GM18511 (cell line): Measurements from ENCODE around the gene PDE4D.

ENCODE experiments used
- ATAC-seq: cut with Tn5 transposase; IDR thresholded peaks from one replicate; pipeline ENCODE4 v1.9.1; 2021; ENCODE audit warnings: mild to moderate bottlenecking, moderate library complexity; ENCODE audit not compliant: unreplicated experiment

The PDE4D gene

GRCh38 chr5:59197911-59198310, 695.6 kb downstream of the PDE4D start:
- no peak for ATAC-seq

- no peak for ATAC-seq
Measured at GRCh38 chr5:59193616-59194319, 699.8 kb downstream of the PDE4D start.

- ATAC-seq, result no peak
Measured at GRCh38 chr5:59190746-59191145, 702.8 kb downstream of the PDE4D start.

DNA sequence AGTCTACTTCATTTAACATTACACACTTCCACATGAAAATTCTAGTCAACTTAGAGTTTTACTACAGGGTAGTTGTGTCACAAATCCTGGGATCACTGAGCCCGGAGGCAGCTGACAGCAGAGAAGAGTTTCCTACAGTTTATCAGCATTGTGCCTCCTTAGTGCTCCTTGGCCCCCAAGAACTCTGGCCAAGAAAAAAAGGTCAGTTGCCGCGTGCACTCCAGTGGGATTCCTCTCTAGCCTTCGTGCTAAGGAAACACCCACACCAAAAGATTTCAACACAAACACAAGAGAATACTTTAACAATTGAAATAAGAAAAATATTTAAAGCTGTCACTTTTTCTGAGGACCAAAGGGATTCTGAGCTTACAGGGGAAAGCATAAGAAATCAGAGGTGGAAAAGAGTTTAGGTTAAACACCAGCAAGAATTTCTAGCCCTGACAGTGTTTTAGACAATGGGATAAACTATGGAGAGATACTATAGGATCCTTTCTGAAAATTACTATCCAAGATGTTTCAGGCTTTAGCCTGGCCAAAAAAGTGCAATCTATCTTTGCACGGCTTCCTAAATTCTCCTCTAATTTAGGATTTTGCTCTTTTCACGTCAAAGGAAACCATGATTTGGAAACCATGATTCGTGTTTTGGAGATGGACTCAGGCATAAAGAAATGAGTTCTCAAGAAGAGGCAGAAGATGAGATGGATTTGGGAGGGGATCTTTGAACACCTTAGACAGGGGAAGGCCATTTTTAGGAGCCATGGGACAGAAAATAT, 703.9 kb downstream of the PDE4D start:
- no peak for ATAC-seq

DNA sequence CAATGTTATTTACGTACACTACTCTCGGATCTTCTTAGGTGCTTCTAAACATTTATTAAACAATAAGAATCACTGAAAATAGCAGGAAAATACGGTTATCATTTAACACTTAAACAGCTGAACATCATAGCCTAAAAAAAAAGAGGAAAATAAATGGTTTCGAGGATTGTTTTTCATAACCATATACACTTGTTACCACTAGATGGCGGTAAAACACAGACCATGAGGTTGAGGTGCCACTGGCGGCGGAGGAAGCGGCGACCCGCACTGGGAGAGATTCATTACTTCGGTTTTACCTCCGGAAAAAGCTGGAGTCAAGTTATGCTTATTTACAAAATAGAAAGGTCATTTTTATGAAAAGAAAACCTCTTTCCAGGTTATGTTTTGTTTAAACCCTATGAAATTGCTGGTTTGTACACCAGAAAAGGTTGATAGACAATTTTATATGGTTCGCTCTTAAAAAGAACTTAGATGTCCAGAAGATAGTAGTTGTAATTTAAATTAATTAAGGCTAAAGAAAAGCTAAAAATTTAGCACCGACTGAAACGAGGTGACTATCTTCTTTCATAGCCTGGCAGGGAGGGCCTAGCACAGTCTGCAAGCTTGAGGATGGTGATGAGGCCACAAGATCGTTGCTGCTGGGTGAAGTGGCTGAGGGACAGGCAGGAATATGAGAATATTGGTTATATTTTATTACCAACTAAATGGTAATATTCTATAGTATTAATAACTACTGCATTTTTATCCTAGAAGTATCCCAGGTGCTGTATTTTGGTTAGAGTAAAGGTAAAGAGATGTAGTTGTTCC, 704.9 kb downstream of the PDE4D start:
- ATAC-seq, result peak; percentile 83

DNA sequence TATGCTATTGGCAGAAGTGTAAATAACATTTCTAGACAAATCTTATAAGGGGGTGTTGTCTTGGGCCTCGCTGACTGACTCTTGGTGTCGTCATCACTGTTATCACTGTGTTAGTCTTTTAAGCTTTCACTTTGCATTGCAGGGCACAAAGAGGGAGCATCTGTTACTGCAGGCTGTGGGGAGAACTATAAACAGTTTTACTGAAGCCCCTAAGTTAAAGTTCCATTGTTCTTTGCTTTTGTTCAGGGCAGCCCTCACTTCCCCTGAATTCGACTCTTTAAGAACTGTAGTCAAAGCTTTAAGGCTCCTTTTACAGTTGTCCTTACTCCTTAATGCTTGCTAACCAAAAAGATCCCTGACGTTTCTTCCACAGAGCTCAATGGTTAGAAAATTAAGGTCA, 705.7 kb downstream of the PDE4D start:
- ATAC-seq, result peak; percentile 35

DNA sequence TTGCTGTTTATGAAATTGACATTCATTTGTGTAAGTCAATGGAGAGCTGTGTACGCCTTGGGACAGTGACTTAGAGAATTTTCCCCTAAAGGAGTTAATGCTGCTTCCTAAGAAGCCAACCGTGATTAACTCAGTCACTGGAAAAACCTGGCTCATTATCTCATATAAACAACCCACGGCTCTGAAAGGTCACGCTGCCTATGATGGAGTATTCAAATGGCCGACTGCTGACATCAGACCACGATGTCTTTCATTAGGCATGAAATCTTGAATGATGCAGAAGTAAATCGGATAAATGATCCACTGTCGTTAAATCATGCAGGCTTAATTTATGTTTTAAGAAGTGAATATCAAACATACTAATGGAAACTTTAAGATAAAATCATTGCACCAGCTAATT, 706.9 kb downstream of the PDE4D start:
- no peak for ATAC-seq

DNA sequence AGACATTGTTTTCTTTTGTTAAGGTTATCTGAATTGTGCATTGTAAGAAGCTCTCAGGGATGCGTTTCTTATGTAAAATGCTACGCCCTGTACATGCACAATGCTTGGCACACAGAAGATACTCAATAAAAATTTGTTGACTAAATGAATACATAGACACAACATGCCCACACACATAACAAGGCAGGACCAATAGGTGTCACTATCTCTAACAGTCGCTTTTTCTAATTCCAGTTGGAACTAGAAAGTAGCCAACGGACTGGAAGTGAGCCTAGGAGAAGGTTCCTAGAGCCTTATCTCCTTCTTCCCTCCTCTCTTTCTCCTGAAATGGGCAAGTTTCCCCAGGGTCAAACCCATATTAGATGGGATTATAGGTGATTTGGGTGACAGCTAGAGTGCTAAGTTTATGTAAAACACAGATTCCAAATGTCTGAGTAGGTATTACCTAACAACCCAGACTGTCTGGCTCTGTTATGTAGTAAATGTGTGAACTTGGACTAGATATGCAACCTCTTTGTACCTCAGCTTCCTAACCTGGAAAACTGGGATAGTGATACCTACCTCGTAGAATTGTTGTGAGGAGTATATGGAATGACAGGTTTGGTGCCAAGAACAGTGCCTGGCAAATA, 707.7 kb downstream of the PDE4D start:
- ATAC-seq, result no peak

DNA sequence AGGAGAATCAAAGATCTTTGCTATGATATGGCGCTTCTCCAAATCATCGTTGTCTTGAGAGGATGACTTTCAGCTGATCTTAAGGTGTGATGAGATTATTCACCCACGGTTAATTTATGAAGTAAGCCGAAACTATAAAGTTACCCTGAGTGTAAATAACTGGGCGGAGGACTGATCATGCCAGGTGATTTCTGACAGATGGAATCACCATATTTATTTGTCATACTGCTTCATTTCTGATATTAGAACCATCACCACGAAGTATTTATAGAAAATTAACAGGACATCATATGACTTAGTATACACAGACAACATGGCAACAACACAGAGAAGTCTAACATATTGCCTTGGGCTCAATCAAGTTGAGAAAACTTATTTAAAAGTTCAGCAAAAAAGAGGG, 708.8 kb downstream of the PDE4D start:
- no peak for ATAC-seq

DNA sequence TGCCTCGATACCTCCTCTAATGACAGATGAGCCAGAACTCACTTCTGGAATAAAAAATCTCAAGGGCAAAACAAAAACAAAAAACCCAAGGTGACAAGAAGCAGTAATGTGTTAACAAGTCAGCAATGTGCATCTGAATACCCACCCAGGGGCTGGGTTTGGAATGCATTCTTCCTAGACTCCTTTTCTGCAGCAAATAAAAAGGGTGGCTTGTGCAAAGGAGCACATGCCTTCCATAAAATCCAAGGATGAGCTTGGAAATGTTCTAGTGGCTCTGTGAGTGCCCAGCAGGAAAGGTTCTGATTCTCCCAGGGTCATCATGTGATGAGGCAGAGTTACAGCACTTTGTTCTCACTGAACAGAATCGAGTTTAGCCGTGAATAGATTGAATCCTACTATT, 710.8 kb downstream of the PDE4D start:
- no peak for ATAC-seq

DNA sequence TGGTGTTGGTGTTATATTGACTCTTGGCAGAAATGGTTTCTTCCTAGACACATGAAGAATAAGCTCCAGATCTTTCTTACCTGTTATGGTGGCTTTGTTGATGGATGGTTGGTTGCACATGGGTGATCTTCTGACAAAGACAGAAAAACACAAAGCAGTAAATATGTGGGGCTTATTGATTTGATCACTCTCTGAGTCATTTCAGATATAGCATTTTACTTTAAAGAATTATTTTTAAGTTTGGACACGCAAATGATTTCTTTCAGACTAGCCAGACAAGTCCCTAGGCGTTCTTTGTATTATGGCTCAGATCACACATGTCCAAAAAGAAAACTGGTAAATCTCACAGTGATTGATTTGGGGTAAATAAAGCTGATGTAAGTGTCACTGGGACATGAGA, 713.0 kb downstream of the PDE4D start:
- ATAC-seq, result peak; percentile 90

GRCh38 chr5:59179704-59180103, 713.8 kb downstream of the PDE4D start:
- no peak for ATAC-seq

- ATAC-seq, result peak; percentile 12
Measured at GRCh38 chr5:59178482-59178881, 715.0 kb downstream of the PDE4D start.

- peak; percentile 37 for ATAC-seq
Measured at GRCh38 chr5:59178071-59178470, 715.5 kb downstream of the PDE4D start.

DNA sequence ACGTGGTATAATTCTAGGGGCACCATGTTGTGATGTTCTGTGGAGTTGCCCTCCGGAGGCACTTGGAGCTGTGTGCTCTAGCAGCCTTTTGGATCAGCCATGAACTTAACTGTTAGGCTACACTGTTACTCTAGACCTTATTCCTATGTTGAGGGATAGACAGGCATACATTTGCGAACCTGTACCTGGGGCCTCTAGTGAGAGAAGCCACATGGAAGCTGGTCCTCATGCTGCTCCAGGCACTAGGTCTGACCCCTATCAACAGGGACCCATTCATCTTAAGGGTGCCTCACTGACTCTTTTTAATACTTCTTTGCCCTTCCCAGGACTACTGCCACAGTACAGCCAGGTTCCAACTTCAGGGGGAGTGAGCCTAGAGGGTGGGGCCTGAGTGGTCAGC, 715.9 kb downstream of the PDE4D start:
- no peak for ATAC-seq

- peak; percentile 49 for ATAC-seq
Measured at GRCh38 chr5:59174248-59174844, 719.2 kb downstream of the PDE4D start.

DNA sequence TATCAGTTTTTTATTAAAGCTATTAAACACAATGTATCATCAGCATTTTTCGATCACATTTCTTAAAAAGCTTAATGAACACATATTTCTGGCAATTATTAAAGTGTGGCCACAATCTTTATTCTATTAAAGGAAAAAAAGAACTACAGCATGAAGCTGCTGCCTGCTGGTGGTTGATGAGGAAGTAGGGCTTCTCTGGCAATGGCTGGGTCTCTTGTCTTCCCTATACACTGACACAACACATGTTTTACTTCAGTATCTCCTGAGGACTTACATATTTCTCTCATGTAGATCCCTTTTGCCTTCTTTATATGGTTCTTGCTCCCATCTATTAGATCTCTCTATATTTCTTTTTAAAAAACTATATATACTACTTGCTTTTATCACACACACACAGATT, 719.9 kb downstream of the PDE4D start:
- no peak for ATAC-seq

DNA sequence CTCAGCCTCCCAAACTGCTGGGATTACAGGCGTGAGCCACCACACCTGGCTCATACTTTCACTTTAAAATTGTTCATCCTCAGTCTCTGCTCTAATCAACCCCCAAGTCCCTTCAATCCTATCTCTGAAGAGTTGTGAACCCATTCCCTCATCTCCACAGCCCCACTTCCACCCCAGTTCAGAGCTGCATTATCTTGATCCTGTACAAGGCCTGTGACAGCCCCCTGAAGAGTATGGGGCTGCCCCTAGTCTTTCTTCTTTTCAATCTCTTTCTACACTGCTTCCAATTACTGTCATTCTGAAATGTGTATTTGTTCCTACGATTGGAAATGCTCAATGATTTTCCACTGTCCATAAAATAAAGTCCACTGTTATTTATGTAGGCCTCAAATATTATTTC, 722.4 kb downstream of the PDE4D start:
- ATAC-seq, result no peak

GRCh38 chr5:59169768-59170150, 723.8 kb downstream of the PDE4D start:
- no peak for ATAC-seq

- ATAC-seq, result no peak
Measured at GRCh38 chr5:59169081-59169767, 724.3 kb downstream of the PDE4D start.
